ENCODE data around the gene PCYT1A. TPM values are rescaled to one million over a fixed set of nuclear protein-coding genes. Genes with fewer than 3 reads are reported as not detected.
"Not testable (repeated sequence)": the region's sequence is repeated elsewhere in the genome, so short reads cannot be mapped to it uniquely, and the experiment has no call there.

The PCYT1A gene
- total RNA-seq, 1 experiment from 2014 or later: 63.8 TPM

GRCh38 chr3:196186651-196187573 is 100.6 kb downstream of the PCYT1A start:
- TF ChIP-seq, protein P1, sequence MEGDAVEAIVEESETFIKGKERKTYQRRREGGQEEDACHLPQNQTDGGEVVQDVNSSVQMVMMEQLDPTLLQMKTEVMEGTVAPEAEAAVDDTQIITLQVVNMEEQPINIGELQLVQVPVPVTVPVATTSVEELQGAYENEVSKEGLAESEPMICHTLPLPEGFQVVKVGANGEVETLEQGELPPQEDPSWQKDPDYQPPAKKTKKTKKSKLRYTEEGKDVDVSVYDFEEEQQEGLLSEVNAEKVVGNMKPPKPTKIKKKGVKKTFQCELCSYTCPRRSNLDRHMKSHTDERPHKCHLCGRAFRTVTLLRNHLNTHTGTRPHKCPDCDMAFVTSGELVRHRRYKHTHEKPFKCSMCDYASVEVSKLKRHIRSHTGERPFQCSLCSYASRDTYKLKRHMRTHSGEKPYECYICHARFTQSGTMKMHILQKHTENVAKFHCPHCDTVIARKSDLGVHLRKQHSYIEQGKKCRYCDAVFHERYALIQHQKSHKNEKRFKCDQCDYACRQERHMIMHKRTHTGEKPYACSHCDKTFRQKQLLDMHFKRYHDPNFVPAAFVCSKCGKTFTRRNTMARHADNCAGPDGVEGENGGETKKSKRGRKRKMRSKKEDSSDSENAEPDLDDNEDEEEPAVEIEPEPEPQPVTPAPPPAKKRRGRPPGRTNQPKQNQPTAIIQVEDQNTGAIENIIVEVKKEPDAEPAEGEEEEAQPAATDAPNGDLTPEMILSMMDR (conservative IDR thresholded peaks at IDR 0.05; ENCODE audit: low read depth, low read length): no peak
- TF ChIP-seq EZH2phosphoT487 (IDR thresholded peaks at IDR 0.05; ENCODE audit: borderline replicate concordance, low read length) (no peak), EZH2 (IDR thresholded peaks at IDR 0.05; ENCODE audit: low read length, unreplicated experiment) (no peak)
- no peaks in the 10 kb centered on the region for H3K9me2 ChIP-seq (replicated peaks; ENCODE audit: low read length)
- H3K36me3 ChIP-seq (ENCODE audit: low read depth, low read length): no peaks in the 10 kb centered on the region
- no peaks in the 10 kb centered on the region for H3K27me3 ChIP-seq (ENCODE audit: low read length)
- ATAC-seq (no peak), DNase-seq (no peak)
- intact Hi-C loops (cut with micrococcal nuclease): no loop called here
- H2AFZ ChIP-seq (ENCODE audit: low read length): no peak overlapping the region
- H4K20me1 ChIP-seq (ENCODE audit: low read length): no peaks in the 10 kb centered on the region
- H3K4me3 ChIP-seq (ENCODE audit: low read length): no peak overlapping the region
- no peaks in the 10 kb centered on the region for H3F3A ChIP-seq (ENCODE audit: low read length, unreplicated experiment)
- no peak overlapping the region for H3K9ac ChIP-seq (ENCODE audit: low read length)
- no peaks in the 10 kb centered on the region for H3K9me3 ChIP-seq (ENCODE audit: low read length)
- POLR2A ChIA-PET (ENCODE audit: unreplicated experiment): no interaction called here
- no TSS peak for BruUV-seq (replicated peaks)
- peaks cover 7% of the 10 kb centered on the region; the same call in 1 of the 2 replicates for H3K4me1 ChIP-seq (ENCODE audit: insufficient read depth, low read length)
- no peak overlapping the region for H3K27ac ChIP-seq (ENCODE audit: low read length)
- H3K4me2 ChIP-seq (ENCODE audit: low read length): no peak overlapping the region
- no peaks in the 10 kb centered on the region for H3K79me2 ChIP-seq (ENCODE audit: low read length)
- CTCF ChIA-PET: interaction anchor here (0.6 kb wide), 1 partner anchor 167 kb away, joined by 6 read pairs; no protein-coding TSS in a partner anchor

DNA sequence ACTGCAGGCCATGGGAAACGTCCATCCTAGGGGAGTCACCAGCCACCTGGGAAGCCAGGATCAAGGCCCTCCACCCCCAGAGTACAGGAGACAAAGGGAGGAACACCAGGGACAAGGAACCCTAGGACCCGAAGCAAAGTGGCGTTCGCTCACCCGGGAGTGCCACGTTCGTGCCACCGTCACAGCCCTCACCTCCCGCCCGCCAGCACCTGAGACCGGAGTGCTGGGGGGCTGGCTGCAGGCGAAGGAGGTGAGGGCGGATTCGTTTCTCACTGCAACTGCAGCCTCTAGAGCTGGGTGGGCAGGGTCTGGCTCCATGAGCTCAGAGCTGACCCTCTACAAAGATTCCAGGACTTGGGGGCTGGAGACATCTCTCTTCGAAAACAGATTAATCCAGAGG is 102.6 kb downstream of the PCYT1A start:
- Histone ChIP-seq H3K9me2 (replicated peaks; ENCODE audit: low read length) (no peaks in the 10 kb centered on the region), H3K4me1 (ENCODE audit: insufficient read depth, low read length) (peaks cover 10% of the 10 kb centered on the region), H3K79me2 (ENCODE audit: low read length) (no peaks in the 10 kb centered on the region), H3K9me3 (ENCODE audit: low read length) (no peaks in the 10 kb centered on the region), H3K27me3 (ENCODE audit: low read length) (no peaks in the 10 kb centered on the region), H3K4me3 (ENCODE audit: low read length) (no peak overlapping the region), H3K27ac (ENCODE audit: low read length) (no peak overlapping the region), H2AFZ (ENCODE audit: low read length) (no peak overlapping the region), H3K36me3 (ENCODE audit: low read depth, low read length) (no peaks in the 10 kb centered on the region), H3K9ac (ENCODE audit: low read length) (no peak overlapping the region), H3K4me2 (ENCODE audit: low read length) (no peak overlapping the region), H3F3A (ENCODE audit: low read length, unreplicated experiment) (no peaks in the 10 kb centered on the region), H4K20me1 (ENCODE audit: low read length) (no peaks in the 10 kb centered on the region)
- intact Hi-C loops (cut with micrococcal nuclease): no loop called here
- BruUV-seq (replicated peaks): no TSS peak
- POLR2A ChIA-PET (ENCODE audit: unreplicated experiment): no interaction called here
- CTCF ChIA-PET: no interaction called here
- DNase-seq: no peak
- no peak for TF ChIP-seq EZH2phosphoT487 (IDR thresholded peaks at IDR 0.05; ENCODE audit: borderline replicate concordance, low read length)
- TF ChIP-seq EZH2 (IDR thresholded peaks at IDR 0.05; ENCODE audit: low read length, unreplicated experiment): no peak
- TF ChIP-seq, protein P1 (conservative IDR thresholded peaks at IDR 0.05; ENCODE audit: low read depth, low read length): no peak
- no peak for ATAC-seq

DNA sequence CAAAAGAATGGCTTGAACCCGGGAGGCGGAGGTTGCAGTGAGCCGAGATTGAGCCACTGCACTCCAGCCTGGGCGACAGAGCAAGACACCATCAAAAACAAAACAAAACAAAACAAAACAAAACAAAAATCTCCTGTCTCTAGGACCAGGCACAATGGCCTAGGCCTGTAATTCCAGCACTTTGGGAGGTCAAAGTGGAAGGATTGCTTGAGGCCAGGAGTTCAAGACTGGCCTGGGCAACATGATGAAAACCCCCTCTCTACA is 103.4 kb downstream of the PCYT1A start:
- H3K27ac ChIP-seq (ENCODE audit: low read length); H3K4me2 ChIP-seq (ENCODE audit: low read length); intact Hi-C loops (cut with micrococcal nuclease); BruUV-seq (replicated peaks); H3K79me2 ChIP-seq (ENCODE audit: low read length); H3K4me3 ChIP-seq (ENCODE audit: low read length); H3K27me3 ChIP-seq (ENCODE audit: low read length); H2AFZ ChIP-seq (ENCODE audit: low read length); H4K20me1 ChIP-seq (ENCODE audit: low read length); H3K9me2 ChIP-seq (replicated peaks; ENCODE audit: low read length); POLR2A ChIA-PET (ENCODE audit: unreplicated experiment); ATAC-seq; H3F3A ChIP-seq (ENCODE audit: low read length, unreplicated experiment); H3K36me3 ChIP-seq (ENCODE audit: low read depth, low read length); DNase-seq; H3K9ac ChIP-seq (ENCODE audit: low read length); H3K9me3 ChIP-seq (ENCODE audit: low read length): not testable (repeated sequence)
- H3K4me1 ChIP-seq (ENCODE audit: insufficient read depth, low read length): peaks cover 18% of the 10 kb centered on the region
- CTCF ChIA-PET: interaction anchor here (0.6 to 0.7 kb wide), 2 partner anchors 114 to 397 kb away, joined by 7 to 9 read pairs; no protein-coding TSS in a partner anchor
